Measurements from ENCODE around the gene AANAT. TPM values are rescaled to one million over a fixed set of nuclear protein-coding genes. Genes with fewer than 3 reads are reported as not detected.

Gene AANAT
- total RNA-seq, 1 experiment from 2014 or later = not detected

- ATAC-seq (no peak), DNase-seq (ENCODE audit: low read depth, low spot score) (no peak)
- CTCF ChIA-PET = interaction anchor here (0.8 kb wide), 1 partner anchor 66 kb away, joined by 3 read pairs; no protein-coding TSS in a partner anchor
- no peaks in the 10 kb centered on the region for H3K36me3 ChIP-seq (ENCODE audit: control insufficient read depth in 1 of 2, insufficient read depth in 2 of 2, low read length in 2 of 2)
- peaks cover 20% of the 10 kb centered on the region; the same call in 1 of the 2 replicates for H4K20me1 ChIP-seq (ENCODE audit: insufficient read depth)
- no peaks in the 10 kb centered on the region for H3K9me2 ChIP-seq (ENCODE audit: insufficient read depth)
- H3K9me3 ChIP-seq (ENCODE audit: control insufficient read depth in 1 of 2, insufficient read depth in 1 of 2, low read depth in 1 of 2, low read length in 2 of 2) = no peaks in the 10 kb centered on the region
- no peak overlapping the region for H3K4me2 ChIP-seq (ENCODE audit: low read length)
- BruUV-seq (replicated peaks) = no TSS peak
- RAD21 ChIA-PET (ENCODE audit: low non-redundant PET in 1 of 2, low total read pairs in 2 of 2, uncharacterized antibody in 2 of 2, unreplicated experiment in 2 of 2) = no interaction called here
- H3K79me2 ChIP-seq (ENCODE audit: insufficient read depth, low read length) = peaks cover 95% of the 10 kb centered on the region
- H3K4me3 ChIP-seq (replicated peaks in 1 of 2; ENCODE audit: low read depth in 1 of 2, low read length in 2 of 2) = no peak overlapping the region
- H3K9ac ChIP-seq (ENCODE audit: low read length) = no peak overlapping the region
- no peak for TF ChIP-seq CBX3 (IDR thresholded peaks at IDR 0.05; ENCODE audit: low read depth)
- TF ChIP-seq POLR2A (IDR thresholded peaks at IDR 0.05; ENCODE audit: borderline replicate concordance, extremely low read depth, insufficient read depth, insufficient read length) = no peak
- no peak for TF ChIP-seq POLR2AphosphoS5 (IDR thresholded peaks at IDR 0.05; ENCODE audit: low read depth, low read length)
- TF ChIP-seq EGR1 (IDR thresholded peaks at IDR 0.05; ENCODE audit: low read depth) = no peak
- TF ChIP-seq YY1 (IDR thresholded peaks at IDR 0.05; ENCODE audit: extremely low read depth, insufficient replicate concordance, low read depth, low read length) = no peak
- no peak for TF ChIP-seq CTCF (IDR thresholded peaks at IDR 0.05 in 2 of 3, conservative IDR thresholded peaks at IDR 0.05 in 1 of 3; ENCODE audit: borderline replicate concordance in 1 of 3, insufficient read depth in 1 of 3, low read depth in 2 of 3, low read length in 2 of 3)
- no peak for TF ChIP-seq TCF7L2 (IDR thresholded peaks at IDR 0.05; ENCODE audit: borderline replicate concordance, extremely low read depth, insufficient read depth, insufficient read length)
- TF ChIP-seq ZBTB33 (IDR thresholded peaks at IDR 0.05; ENCODE audit: extremely low read depth, insufficient replicate concordance, low read length) = no peak
- TF ChIP-seq ELF1 (IDR thresholded peaks at IDR 0.05; ENCODE audit: borderline replicate concordance, low read depth) = no peak
- TF ChIP-seq MAX (IDR thresholded peaks at IDR 0.05) = no peak
- TF ChIP-seq EZH2phosphoT487 (IDR thresholded peaks at IDR 0.05; ENCODE audit: borderline replicate concordance) = no peak
- TF ChIP-seq ZFX (IDR thresholded peaks at IDR 0.05) = no peak
- no peak for TF ChIP-seq ATF3 (IDR thresholded peaks at IDR 0.05)
- TF ChIP-seq SP1 (IDR thresholded peaks at IDR 0.05; ENCODE audit: low read depth) = no peak
- TF ChIP-seq CEBPB (IDR thresholded peaks at IDR 0.05; ENCODE audit: low read depth) = no peak
- no peak for TF ChIP-seq FOSL1 (IDR thresholded peaks at IDR 0.05; ENCODE audit: low read depth)
- TF ChIP-seq JUND (IDR thresholded peaks at IDR 0.05) = no peak
- TF ChIP-seq RAD21 (IDR thresholded peaks at IDR 0.05; ENCODE audit: low read depth) = no peak
- no peak for TF ChIP-seq EZH2 (IDR thresholded peaks at IDR 0.05)
- H3K4me1 ChIP-seq (ENCODE audit: control insufficient read depth in 1 of 2, insufficient read depth in 2 of 2, low read length in 2 of 2) = peaks cover 0 to 11% of the 10 kb centered on the region in 2 experiments; a peak in 1 of 4 replicates
- intact Hi-C loops (cut with micrococcal nuclease) = no loop called here
- H3K27ac ChIP-seq (ENCODE audit: low read depth, low read length) = no peak overlapping the region
- no peaks in the 10 kb centered on the region for H3K27me3 ChIP-seq (ENCODE audit: insufficient read depth, low read length)
- POLR2A ChIA-PET = no interaction called here
- H2AFZ ChIP-seq (ENCODE audit: low read depth, low read length, poor library complexity, severe bottlenecking) = no peak overlapping the region
Observed at GRCh38 chr17:76431509-76431908, 35.9 kb upstream of the AANAT start.
